ENCODE measurements around the gene TEX51. TPM values are rescaled to one million over a fixed set of nuclear protein-coding genes. Genes with fewer than 3 reads are reported as not detected.

Gene TEX51
- total and polyA plus RNA-seq, 2 donors (not counting 1 experiment from before 2014, with no cell fraction given) = not detected

DNA sequence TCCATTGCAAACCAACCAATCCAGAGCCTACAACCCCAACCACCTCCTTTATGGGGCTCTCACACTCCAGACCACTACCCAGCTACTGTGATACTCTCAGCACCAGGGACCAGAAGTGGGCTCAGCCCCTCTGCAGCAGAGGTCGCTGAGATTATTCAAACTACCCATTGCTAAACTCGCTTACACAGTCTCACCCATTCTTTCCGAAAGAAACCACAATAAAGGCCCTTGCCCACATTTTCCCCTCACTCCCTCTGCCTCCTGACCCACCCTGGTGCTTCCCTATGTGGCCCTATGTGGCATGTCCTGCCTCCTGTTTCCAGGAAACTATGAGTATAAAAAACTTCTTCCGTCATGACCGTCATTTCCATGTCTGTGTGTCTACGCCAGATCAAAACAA is 10.7 kb downstream of the TEX51 start:
- Histone ChIP-seq H3K4me1 (ENCODE audit: control insufficient read depth, extremely low read depth, insufficient read depth, low read length) (no peaks in the 10 kb centered on the region), H3K27ac (ENCODE audit: insufficient read depth, low read length) (no peak overlapping the region), H3K4me3 (replicated peaks in 1 of 4; ENCODE audit: control extremely low read depth in 1 of 4, insufficient read depth in 1 of 4, low read depth in 3 of 4, low read length in 4 of 4) (no peak overlapping the region), H3K9ac (ENCODE audit: insufficient read depth, low read length) (no peak overlapping the region), H3K9me3 (ENCODE audit: control insufficient read depth, insufficient read depth, low read depth, low read length) (no peaks in the 10 kb centered on the region), H3K27me3 (ENCODE audit: control insufficient read depth, insufficient read depth, low read length) (no peaks in the 10 kb centered on the region), H3K4me2 (ENCODE audit: extremely low read depth, insufficient read depth, low read length) (no peak overlapping the region), H3K79me2 (ENCODE audit: control insufficient read depth, insufficient read depth, low read length) (no peaks in the 10 kb centered on the region), H4K20me1 (ENCODE audit: control insufficient read depth, extremely low read depth, insufficient read depth, low read length) (no peaks in the 10 kb centered on the region), H2AFZ (ENCODE audit: low read length) (no peak overlapping the region), H3K36me3 (ENCODE audit: control insufficient read depth, insufficient read depth, low read length) (no peaks in the 10 kb centered on the region)
- DNase-seq (ENCODE audit: low read depth in 2 of 2) = no peak
- TF ChIP-seq, protein P1, sequence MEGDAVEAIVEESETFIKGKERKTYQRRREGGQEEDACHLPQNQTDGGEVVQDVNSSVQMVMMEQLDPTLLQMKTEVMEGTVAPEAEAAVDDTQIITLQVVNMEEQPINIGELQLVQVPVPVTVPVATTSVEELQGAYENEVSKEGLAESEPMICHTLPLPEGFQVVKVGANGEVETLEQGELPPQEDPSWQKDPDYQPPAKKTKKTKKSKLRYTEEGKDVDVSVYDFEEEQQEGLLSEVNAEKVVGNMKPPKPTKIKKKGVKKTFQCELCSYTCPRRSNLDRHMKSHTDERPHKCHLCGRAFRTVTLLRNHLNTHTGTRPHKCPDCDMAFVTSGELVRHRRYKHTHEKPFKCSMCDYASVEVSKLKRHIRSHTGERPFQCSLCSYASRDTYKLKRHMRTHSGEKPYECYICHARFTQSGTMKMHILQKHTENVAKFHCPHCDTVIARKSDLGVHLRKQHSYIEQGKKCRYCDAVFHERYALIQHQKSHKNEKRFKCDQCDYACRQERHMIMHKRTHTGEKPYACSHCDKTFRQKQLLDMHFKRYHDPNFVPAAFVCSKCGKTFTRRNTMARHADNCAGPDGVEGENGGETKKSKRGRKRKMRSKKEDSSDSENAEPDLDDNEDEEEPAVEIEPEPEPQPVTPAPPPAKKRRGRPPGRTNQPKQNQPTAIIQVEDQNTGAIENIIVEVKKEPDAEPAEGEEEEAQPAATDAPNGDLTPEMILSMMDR (conservative IDR thresholded peaks at IDR 0.05 in 1 of 2, IDR thresholded peaks at IDR 0.05 in 1 of 2; ENCODE audit: low read depth in 1 of 2, low read length in 2 of 2) = no peak
- no peak for TF ChIP-seq EZH2 (IDR thresholded peaks at IDR 0.05; ENCODE audit: low read length, missing control alignments)

DNA sequence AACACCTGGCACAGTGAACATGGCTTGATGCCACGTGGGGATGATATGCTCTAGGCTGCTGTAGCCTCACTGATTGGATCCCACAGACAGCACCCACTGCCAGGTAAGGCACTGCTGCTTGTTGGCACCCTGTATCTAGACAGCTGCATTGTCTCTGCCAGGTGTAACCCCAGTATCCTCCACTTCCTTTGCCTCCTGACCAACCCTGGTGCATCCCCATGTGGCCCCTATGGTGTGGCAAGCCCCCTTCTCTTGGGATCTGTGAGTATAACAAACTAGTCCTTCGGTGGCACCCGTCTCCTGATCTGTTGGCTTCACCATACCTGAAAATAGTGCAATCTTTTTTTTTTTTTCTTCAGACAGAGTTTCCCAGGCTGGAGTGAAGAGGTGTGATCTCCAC is 11.1 kb downstream of the TEX51 start:
- H3K79me2 ChIP-seq (ENCODE audit: control insufficient read depth, insufficient read depth, low read length) = no peaks in the 10 kb centered on the region
- no peak overlapping the region for H3K4me3 ChIP-seq (replicated peaks in 1 of 4; ENCODE audit: control extremely low read depth in 1 of 4, insufficient read depth in 1 of 4, low read depth in 3 of 4, low read length in 4 of 4)
- DNase-seq (ENCODE audit: low read depth in 2 of 2) = no peak
- no peaks in the 10 kb centered on the region for H4K20me1 ChIP-seq (ENCODE audit: control insufficient read depth, extremely low read depth, insufficient read depth, low read length)
- no peaks in the 10 kb centered on the region for H3K4me1 ChIP-seq (ENCODE audit: control insufficient read depth, extremely low read depth, insufficient read depth, low read length)
- H3K36me3 ChIP-seq (ENCODE audit: control insufficient read depth, insufficient read depth, low read length) = no peaks in the 10 kb centered on the region
- H3K27ac ChIP-seq (ENCODE audit: insufficient read depth, low read length) = no peak overlapping the region
- no peak overlapping the region for H3K9ac ChIP-seq (ENCODE audit: insufficient read depth, low read length)
- TF ChIP-seq EZH2 (IDR thresholded peaks at IDR 0.05; ENCODE audit: low read length, missing control alignments) = no peak
- TF ChIP-seq, protein P1 (conservative IDR thresholded peaks at IDR 0.05 in 1 of 2, IDR thresholded peaks at IDR 0.05 in 1 of 2; ENCODE audit: low read depth in 1 of 2, low read length in 2 of 2) = no peak
- no peak overlapping the region for H3K4me2 ChIP-seq (ENCODE audit: extremely low read depth, insufficient read depth, low read length)
- H3K9me3 ChIP-seq (ENCODE audit: control insufficient read depth, insufficient read depth, low read depth, low read length) = no peaks in the 10 kb centered on the region
- H3K27me3 ChIP-seq (ENCODE audit: control insufficient read depth, insufficient read depth, low read length) = no peaks in the 10 kb centered on the region
- H2AFZ ChIP-seq (ENCODE audit: low read length) = no peak overlapping the region

DNA sequence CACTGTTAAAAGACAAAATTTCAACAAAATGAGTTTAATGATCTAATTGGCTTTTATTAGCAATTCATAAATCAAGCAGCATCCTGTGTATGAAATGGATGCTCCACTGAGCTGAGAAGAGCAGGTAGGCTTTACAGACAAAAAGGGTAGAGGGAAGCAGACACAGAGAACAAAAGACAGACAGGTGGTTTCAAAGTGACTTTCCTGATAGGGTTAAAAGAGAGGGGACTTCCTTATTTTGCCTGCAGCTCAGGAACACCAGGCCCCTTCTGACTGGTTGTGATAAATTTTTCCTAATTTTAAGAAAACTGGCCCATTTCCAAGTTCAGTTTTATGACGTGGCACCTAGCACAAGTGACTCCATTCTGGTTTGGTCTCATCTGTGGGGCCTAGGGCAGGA is 11.9 kb downstream of the TEX51 start:
- TF ChIP-seq, protein P1 (conservative IDR thresholded peaks at IDR 0.05 in 1 of 2, IDR thresholded peaks at IDR 0.05 in 1 of 2; ENCODE audit: low read depth in 1 of 2, low read length in 2 of 2) = no peak
- no peak for TF ChIP-seq EZH2 (IDR thresholded peaks at IDR 0.05; ENCODE audit: low read length, missing control alignments)
- no peak for DNase-seq (ENCODE audit: low read depth in 2 of 2)
- no peaks in the 10 kb centered on the region for H3K27me3 ChIP-seq (ENCODE audit: control insufficient read depth, insufficient read depth, low read length)
- no peaks in the 10 kb centered on the region for H3K4me1 ChIP-seq (ENCODE audit: control insufficient read depth, extremely low read depth, insufficient read depth, low read length)
- no peaks in the 10 kb centered on the region for H3K9me3 ChIP-seq (ENCODE audit: control insufficient read depth, insufficient read depth, low read depth, low read length)
- no peak overlapping the region for H3K9ac ChIP-seq (ENCODE audit: insufficient read depth, low read length)
- no peak overlapping the region for H3K4me2 ChIP-seq (ENCODE audit: extremely low read depth, insufficient read depth, low read length)
- H4K20me1 ChIP-seq (ENCODE audit: control insufficient read depth, extremely low read depth, insufficient read depth, low read length) = no peaks in the 10 kb centered on the region
- H3K27ac ChIP-seq (ENCODE audit: insufficient read depth, low read length) = no peak overlapping the region
- no peak overlapping the region for H3K4me3 ChIP-seq (replicated peaks in 1 of 4; ENCODE audit: control extremely low read depth in 1 of 4, insufficient read depth in 1 of 4, low read depth in 3 of 4, low read length in 4 of 4)
- no peaks in the 10 kb centered on the region for H3K36me3 ChIP-seq (ENCODE audit: control insufficient read depth, insufficient read depth, low read length)
- no peaks in the 10 kb centered on the region for H3K79me2 ChIP-seq (ENCODE audit: control insufficient read depth, insufficient read depth, low read length)
- H2AFZ ChIP-seq (ENCODE audit: low read length) = no peak overlapping the region
